ENCODE data around the gene FITM2.
"Not testable (repeated sequence)": the region's sequence is repeated elsewhere in the genome, so short reads cannot be mapped to it uniquely, and the experiment has no call there.

FITM2 gene

DNA sequence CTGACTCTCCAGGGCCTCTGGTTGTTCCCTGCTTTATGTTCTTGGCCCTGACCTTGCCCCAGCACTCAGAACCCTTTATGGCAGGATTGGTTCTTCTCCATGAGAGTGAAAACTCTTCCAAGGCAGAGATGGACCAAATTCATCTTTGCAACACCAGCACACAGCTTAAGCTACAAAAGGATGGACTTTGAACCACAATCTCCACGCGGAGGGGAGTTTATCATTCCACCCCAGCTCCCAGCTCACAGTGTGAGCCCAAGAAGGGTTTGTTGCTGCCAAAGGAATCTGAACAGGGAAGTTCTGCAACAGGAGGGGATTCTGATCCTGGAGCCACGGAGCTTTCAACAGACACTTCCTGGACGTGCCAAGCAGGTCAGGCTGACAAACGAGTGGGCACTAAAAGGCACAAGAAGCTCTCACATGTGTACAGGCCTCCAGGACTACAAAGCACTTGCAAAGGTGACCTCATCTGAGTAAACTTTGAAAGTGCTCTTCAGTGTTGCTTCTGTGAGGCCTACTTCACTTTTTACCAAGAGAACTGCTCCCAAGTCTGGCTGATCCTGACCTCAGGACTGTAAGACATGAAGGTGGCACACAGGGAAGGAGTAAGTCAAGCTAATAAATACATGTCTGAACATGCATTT is 8.9 kb downstream of the FITM2 start:
- Histone ChIP-seq H3K9me2 (replicated peaks; ENCODE audit: control insufficient read depth, low read length) (no peaks in the 10 kb centered on the region), H3K4me2 (ENCODE audit: low read length) (no peak overlapping the region), H3K9me3 (ENCODE audit: control insufficient read depth, insufficient read depth, low read length) (no peaks in the 10 kb centered on the region), H3F3A (ENCODE audit: control insufficient read depth, insufficient read depth) (no peaks in the 10 kb centered on the region), H3K4me1 (ENCODE audit: control insufficient read depth, low read length) (no peaks in the 10 kb centered on the region), H3K27ac (ENCODE audit: low read depth, low read length) (no peak overlapping the region), H3K36me3 (ENCODE audit: control insufficient read depth, low read length) (no peaks in the 10 kb centered on the region), H3K27me3 (ENCODE audit: control insufficient read depth, low read length) (no peaks in the 10 kb centered on the region), H3K4me3 (ENCODE audit: low read length) (no peak overlapping the region), H4K20me1 (ENCODE audit: control insufficient read depth, insufficient read depth, low read depth, low read length) (no peaks in the 10 kb centered on the region), H3K79me2 (ENCODE audit: control insufficient read depth, low read length) (no peaks in the 10 kb centered on the region)
- no peak for TF ChIP-seq EZH2phosphoT487 (IDR thresholded peaks at IDR 0.05; ENCODE audit: borderline replicate concordance, low read length)
- TF ChIP-seq, protein P1, sequence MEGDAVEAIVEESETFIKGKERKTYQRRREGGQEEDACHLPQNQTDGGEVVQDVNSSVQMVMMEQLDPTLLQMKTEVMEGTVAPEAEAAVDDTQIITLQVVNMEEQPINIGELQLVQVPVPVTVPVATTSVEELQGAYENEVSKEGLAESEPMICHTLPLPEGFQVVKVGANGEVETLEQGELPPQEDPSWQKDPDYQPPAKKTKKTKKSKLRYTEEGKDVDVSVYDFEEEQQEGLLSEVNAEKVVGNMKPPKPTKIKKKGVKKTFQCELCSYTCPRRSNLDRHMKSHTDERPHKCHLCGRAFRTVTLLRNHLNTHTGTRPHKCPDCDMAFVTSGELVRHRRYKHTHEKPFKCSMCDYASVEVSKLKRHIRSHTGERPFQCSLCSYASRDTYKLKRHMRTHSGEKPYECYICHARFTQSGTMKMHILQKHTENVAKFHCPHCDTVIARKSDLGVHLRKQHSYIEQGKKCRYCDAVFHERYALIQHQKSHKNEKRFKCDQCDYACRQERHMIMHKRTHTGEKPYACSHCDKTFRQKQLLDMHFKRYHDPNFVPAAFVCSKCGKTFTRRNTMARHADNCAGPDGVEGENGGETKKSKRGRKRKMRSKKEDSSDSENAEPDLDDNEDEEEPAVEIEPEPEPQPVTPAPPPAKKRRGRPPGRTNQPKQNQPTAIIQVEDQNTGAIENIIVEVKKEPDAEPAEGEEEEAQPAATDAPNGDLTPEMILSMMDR (IDR thresholded peaks at IDR 0.05; ENCODE audit: low read depth, low read length, poor library complexity, severe bottlenecking), result no peak

DNA sequence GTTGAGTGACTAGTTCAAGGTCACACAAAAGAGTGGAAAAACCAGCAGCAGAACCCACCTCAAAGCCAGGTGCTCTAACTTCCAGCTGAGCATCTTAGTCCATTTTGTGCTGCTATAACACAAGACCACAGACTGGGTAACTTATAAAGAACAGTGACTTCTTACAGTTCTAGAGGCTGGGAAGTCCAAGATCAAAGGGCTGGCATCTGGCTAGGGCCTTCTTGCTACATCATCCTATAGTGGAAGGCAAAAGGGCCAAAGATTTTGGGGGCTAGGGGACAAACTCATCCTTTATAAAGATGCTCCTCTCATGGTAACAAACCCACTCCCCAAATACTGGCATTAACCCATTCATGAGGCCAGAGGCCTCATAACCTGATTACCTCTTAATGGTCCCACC is 9.7 kb downstream of the FITM2 start:
- no peaks in the 10 kb centered on the region for H3K27me3 ChIP-seq (ENCODE audit: control insufficient read depth, low read length)
- H3K4me1 ChIP-seq (ENCODE audit: control insufficient read depth, low read length), result no peaks in the 10 kb centered on the region
- H3K27ac ChIP-seq (ENCODE audit: low read depth, low read length), result no peak overlapping the region
- H4K20me1 ChIP-seq (ENCODE audit: control insufficient read depth, insufficient read depth, low read depth, low read length), result no peaks in the 10 kb centered on the region
- no peaks in the 10 kb centered on the region for H3F3A ChIP-seq (ENCODE audit: control insufficient read depth, insufficient read depth)
- no peaks in the 10 kb centered on the region for H3K79me2 ChIP-seq (ENCODE audit: control insufficient read depth, low read length)
- H3K36me3 ChIP-seq (ENCODE audit: control insufficient read depth, low read length), result no peaks in the 10 kb centered on the region
- no peak for TF ChIP-seq EZH2phosphoT487 (IDR thresholded peaks at IDR 0.05; ENCODE audit: borderline replicate concordance, low read length)
- no peaks in the 10 kb centered on the region for H3K9me2 ChIP-seq (replicated peaks; ENCODE audit: control insufficient read depth, low read length)
- no peak overlapping the region for H3K4me3 ChIP-seq (ENCODE audit: low read length)
- H3K4me2 ChIP-seq (ENCODE audit: low read length), result no peak overlapping the region
- H3K9me3 ChIP-seq (ENCODE audit: control insufficient read depth, insufficient read depth, low read length), result no peaks in the 10 kb centered on the region

DNA sequence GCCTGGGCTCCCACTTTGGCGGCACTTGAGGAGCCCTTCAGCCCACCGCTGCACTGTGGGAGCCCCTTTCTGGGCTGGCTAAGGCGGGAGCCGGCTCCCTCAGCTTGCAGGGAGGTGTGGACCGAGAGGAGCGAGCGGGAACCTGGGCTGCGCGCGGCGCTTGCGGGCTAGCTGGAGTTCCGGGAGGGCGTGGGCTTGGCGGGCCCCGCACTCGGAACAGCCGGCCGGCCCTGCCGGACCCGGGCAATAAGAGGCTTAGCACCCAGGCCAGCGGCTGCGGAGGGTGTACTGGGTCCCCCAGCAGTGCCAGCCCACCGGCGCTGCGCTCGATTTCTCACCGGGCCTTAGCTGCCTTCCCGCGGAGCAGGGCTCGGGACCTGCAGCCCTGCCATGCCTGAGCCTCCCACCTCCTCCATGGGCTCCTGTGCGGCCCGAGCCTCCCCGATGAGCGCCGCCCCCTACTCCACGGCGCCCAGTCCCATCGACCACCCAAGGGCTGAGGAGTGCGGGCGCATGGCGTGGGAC is 11.9 kb downstream of the FITM2 start:
- not testable (repeated sequence) for H3K4me1 ChIP-seq (ENCODE audit: control insufficient read depth, low read length); H4K20me1 ChIP-seq (ENCODE audit: control insufficient read depth, insufficient read depth, low read depth, low read length); H3K36me3 ChIP-seq (ENCODE audit: control insufficient read depth, low read length); H3K4me2 ChIP-seq (ENCODE audit: low read length); H3K79me2 ChIP-seq (ENCODE audit: control insufficient read depth, low read length); H3F3A ChIP-seq (ENCODE audit: control insufficient read depth, insufficient read depth); H3K4me3 ChIP-seq (ENCODE audit: low read length); H3K9me3 ChIP-seq (ENCODE audit: control insufficient read depth, insufficient read depth, low read length); H3K27ac ChIP-seq (ENCODE audit: low read depth, low read length); H3K27me3 ChIP-seq (ENCODE audit: control insufficient read depth, low read length); H3K9me2 ChIP-seq (replicated peaks; ENCODE audit: control insufficient read depth, low read length)

DNA sequence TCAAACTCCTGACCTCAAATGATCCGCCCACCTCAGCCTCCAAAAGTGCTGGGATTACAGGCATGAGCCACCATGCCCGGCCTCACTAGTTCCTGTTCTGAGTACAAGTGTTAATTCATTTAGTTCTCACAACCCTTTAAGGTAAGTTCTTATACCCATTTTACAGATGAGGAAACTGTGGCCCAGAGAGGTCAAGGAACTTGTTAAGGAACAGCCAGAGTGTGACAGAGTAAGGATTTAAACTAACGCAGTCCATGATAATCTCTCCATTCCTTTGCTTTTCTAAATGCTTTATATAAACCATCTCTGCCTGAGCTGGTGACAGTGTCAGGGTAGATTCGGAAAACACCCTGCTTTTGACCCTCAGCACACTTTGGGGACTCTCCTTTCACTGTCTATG is 13.3 kb downstream of the FITM2 start:
- H3K9me3 ChIP-seq (ENCODE audit: control insufficient read depth, insufficient read depth, low read length), result no peaks in the 10 kb centered on the region

More for the DNA sequence above, 13.3 kb downstream of the FITM2 start:
- no peak for TF ChIP-seq EZH2phosphoT487 (IDR thresholded peaks at IDR 0.05; ENCODE audit: borderline replicate concordance, low read length)
- TF ChIP-seq, protein P1 (IDR thresholded peaks at IDR 0.05; ENCODE audit: low read depth, low read length, poor library complexity, severe bottlenecking), result no peak
- Histone ChIP-seq H3K4me1 (ENCODE audit: control insufficient read depth, low read length) (no peaks in the 10 kb centered on the region), H3K27me3 (ENCODE audit: control insufficient read depth, low read length) (no peaks in the 10 kb centered on the region), H3K4me3 (ENCODE audit: low read length) (no peak overlapping the region), H4K20me1 (ENCODE audit: control insufficient read depth, insufficient read depth, low read depth, low read length) (no peaks in the 10 kb centered on the region), H3K9me2 (replicated peaks; ENCODE audit: control insufficient read depth, low read length) (no peaks in the 10 kb centered on the region), H3K36me3 (ENCODE audit: control insufficient read depth, low read length) (no peaks in the 10 kb centered on the region), H3K27ac (ENCODE audit: low read depth, low read length) (no peak overlapping the region), H3K79me2 (ENCODE audit: control insufficient read depth, low read length) (no peaks in the 10 kb centered on the region), H3F3A (ENCODE audit: control insufficient read depth, insufficient read depth) (no peaks in the 10 kb centered on the region), H3K4me2 (ENCODE audit: low read length) (no peak overlapping the region)

Data from DOHH2 (cell line).